Measurements from ENCODE around the gene ATXN7L3B. TPM values are rescaled to one million over a fixed set of nuclear protein-coding genes. Genes with fewer than 3 reads are reported as not detected.

ATXN7L3B gene
- total RNA-seq, 4 donors from 2014 or later: 35.1 to 42.7 (median 38.1) TPM

DNA sequence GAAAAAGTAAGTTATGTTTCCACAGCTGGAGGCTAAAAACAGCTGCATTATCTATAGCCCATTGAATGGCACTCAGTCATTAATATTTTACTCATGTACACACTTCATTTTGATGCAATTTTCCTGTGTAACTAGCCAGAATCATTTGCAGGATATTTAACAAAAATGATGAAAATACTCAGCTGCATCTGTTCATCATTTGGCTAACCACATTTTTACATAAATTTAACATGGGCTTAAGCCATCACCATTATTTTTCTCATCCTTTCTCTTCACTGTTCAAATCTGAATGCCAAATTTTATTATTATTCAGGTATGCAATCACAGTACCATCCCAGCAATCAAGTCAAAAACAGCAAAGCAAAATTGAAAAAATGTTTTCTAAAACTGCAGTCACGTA is 41.8 kb downstream of the ATXN7L3B start:
- Histone ChIP-seq H3K9me3 (no peaks in the 10 kb centered on the region), H3K27me3 (no peaks in the 10 kb centered on the region), H3K4me1 (no peaks in the 10 kb centered on the region), H3K36me3 (no peaks in the 10 kb centered on the region), H3K4me3 (replicated peaks in 1 of 3) (no peak overlapping the region), H3K27ac (no peak overlapping the region)
- no peak for DNase-seq
- intact Hi-C loops (cut with DNase I): no loop called here
- no peak for TF ChIP-seq POLR2A (IDR thresholded peaks at IDR 0.05)
- TF ChIP-seq, protein P1, sequence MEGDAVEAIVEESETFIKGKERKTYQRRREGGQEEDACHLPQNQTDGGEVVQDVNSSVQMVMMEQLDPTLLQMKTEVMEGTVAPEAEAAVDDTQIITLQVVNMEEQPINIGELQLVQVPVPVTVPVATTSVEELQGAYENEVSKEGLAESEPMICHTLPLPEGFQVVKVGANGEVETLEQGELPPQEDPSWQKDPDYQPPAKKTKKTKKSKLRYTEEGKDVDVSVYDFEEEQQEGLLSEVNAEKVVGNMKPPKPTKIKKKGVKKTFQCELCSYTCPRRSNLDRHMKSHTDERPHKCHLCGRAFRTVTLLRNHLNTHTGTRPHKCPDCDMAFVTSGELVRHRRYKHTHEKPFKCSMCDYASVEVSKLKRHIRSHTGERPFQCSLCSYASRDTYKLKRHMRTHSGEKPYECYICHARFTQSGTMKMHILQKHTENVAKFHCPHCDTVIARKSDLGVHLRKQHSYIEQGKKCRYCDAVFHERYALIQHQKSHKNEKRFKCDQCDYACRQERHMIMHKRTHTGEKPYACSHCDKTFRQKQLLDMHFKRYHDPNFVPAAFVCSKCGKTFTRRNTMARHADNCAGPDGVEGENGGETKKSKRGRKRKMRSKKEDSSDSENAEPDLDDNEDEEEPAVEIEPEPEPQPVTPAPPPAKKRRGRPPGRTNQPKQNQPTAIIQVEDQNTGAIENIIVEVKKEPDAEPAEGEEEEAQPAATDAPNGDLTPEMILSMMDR (IDR thresholded peaks at IDR 0.05): no peak
- WGBS, 2 donors: 73 to 79% methylated on average over 1 of the region's 1 CpG

DNA sequence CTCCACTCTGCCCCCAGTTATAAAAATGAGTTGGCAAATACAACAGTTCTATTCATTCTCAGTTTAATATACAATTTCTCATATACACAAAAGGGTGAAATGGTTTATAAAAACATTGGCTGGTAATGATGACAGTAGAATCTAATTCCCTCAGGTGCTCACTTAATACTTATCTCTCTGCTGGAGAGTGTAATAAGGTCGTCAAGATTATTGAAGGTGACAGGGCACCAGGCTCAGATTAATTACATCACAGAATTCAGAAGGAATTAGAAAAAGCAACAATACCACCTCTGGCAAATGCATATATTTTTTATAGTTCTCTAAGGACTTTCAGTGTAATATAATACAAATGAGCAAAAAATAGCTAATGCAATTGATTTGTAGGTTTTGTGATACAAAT is 42.3 kb downstream of the ATXN7L3B start:
- H3K9me3 ChIP-seq: no peaks in the 10 kb centered on the region
- no peak overlapping the region for H3K4me3 ChIP-seq (replicated peaks in 1 of 3)
- WGBS, 2 donors: 48 to 53% methylated on average over 1 of the region's 1 CpG
- no peaks in the 10 kb centered on the region for H3K4me1 ChIP-seq
- TF ChIP-seq POLR2A (IDR thresholded peaks at IDR 0.05): no peak
- TF ChIP-seq, protein P1 (IDR thresholded peaks at IDR 0.05): no peak
- intact Hi-C loops (cut with DNase I): no loop called here
- no peak overlapping the region for H3K27ac ChIP-seq
- H3K36me3 ChIP-seq: no peaks in the 10 kb centered on the region
- no peak for DNase-seq
- H3K27me3 ChIP-seq: no peaks in the 10 kb centered on the region

DNA sequence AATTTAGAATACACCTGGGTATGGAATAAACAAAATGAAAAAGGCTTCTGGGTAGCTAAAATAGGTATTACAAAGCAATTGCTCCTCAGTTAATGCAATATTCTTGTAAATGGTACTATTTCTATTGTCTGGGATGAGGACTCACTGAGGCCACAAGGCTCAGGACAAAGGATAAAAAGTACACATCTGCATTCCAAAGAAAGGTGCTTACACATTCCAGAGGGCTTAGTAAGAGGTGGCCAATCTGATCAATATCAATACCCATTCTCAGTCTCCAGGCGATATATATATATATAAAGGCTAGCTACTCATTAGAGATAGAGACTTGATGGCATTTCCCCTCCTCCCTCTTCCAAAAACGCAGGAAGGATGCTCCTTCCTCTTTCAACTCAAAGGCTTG is 43.8 kb downstream of the ATXN7L3B start:
- WGBS, 2 donors: 41 to 48% methylated on average over 2 of the region's 2 CpGs
- intact Hi-C loops (cut with DNase I): no loop called here
- H3K36me3 ChIP-seq: no peaks in the 10 kb centered on the region
- no peak overlapping the region for H3K27ac ChIP-seq
- H3K4me3 ChIP-seq (replicated peaks in 1 of 3): no peak overlapping the region
- DNase-seq: no peak
- TF ChIP-seq POLR2A (IDR thresholded peaks at IDR 0.05): no peak
- TF ChIP-seq, protein P1 (IDR thresholded peaks at IDR 0.05): no peak
- H3K27me3 ChIP-seq: no peaks in the 10 kb centered on the region
- no peaks in the 10 kb centered on the region for H3K9me3 ChIP-seq
- H3K4me1 ChIP-seq: no peaks in the 10 kb centered on the region

DNA sequence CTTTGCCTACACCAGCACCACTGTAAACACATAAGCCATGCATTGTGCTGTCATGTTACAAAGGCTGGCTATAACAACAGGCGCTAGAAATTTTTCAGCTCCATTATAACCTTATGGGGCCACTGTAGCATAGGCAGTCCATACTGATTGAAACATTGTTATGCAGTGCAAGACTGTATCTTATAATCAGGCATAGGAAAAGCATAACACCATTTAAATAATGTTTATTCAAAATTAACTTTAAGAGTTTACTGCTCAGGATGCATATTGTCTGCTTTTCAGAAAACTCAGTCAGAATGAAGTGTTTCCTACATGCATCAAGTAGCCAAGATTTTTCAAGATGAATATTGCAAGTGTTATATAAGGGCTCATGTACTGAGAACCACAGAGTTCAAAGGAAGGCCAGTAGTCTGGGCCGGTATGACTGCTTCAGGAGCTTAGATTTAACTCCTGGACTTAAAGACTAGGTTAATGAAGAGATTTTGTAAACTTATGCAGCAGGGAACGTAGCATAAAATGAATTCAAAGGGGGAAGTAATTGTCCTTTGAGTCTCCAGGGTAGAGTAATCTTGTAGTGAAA is 46.9 kb downstream of the ATXN7L3B start:
- no peaks in the 10 kb centered on the region for H3K27me3 ChIP-seq
- no peaks in the 10 kb centered on the region for H3K36me3 ChIP-seq
- intact Hi-C loops (cut with DNase I): no loop called here
- DNase-seq: no peak
- H3K27ac ChIP-seq: no peak overlapping the region
- 81 to 82% methylated on average over 3 of the region's 3 CpGs for WGBS, 2 donors
- no peaks in the 10 kb centered on the region for H3K4me1 ChIP-seq
- H3K4me3 ChIP-seq (replicated peaks in 1 of 3): no peak overlapping the region
- TF ChIP-seq, protein P1 (IDR thresholded peaks at IDR 0.05): no peak
- no peak for TF ChIP-seq POLR2A (IDR thresholded peaks at IDR 0.05)
- H3K9me3 ChIP-seq: no peaks in the 10 kb centered on the region

DNA sequence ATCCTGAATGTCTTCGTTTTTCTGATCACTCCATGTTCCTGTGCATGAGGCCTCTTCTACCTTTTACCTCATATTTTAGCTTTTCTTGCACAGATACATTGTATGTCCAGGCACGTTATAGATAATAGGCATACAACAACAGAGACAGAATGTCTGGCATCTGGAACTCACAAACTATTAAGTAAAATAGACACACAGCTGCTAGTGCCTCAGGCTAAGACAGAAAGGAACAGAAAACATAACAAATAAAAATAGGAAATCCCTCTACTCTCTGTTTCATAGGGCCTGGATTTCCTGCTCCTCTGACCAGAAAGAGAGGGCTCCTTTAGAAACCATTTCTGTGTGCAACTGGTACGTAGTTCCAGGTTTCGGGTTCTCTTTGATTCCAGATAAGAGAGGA is 48.6 kb downstream of the ATXN7L3B start:
- H3K27me3 ChIP-seq: no peaks in the 10 kb centered on the region
- TF ChIP-seq, protein P1 (IDR thresholded peaks at IDR 0.05): no peak
- no peak for TF ChIP-seq POLR2A (IDR thresholded peaks at IDR 0.05)
- 28 to 29% methylated on average over 4 of the region's 4 CpGs for WGBS, 2 donors
- no peak for DNase-seq
- no peaks in the 10 kb centered on the region for H3K9me3 ChIP-seq
- no peak overlapping the region for H3K4me3 ChIP-seq (replicated peaks in 1 of 3)
- intact Hi-C loops (cut with DNase I): no loop called here
- H3K4me1 ChIP-seq: no peaks in the 10 kb centered on the region
- no peaks in the 10 kb centered on the region for H3K36me3 ChIP-seq
- peak overlapping the region in 2 of 3 donors; percentile 15 to 31 for H3K27ac ChIP-seq

Data from thyroid gland (tissue), 4 donors.